HCT116 (cell line): Measurements from ENCODE around the gene XPNPEP2.

Source experiments
- ATF3 ChIP-seq: IDR thresholded peaks from 2 replicates; pipeline ENCODE4 v1.6.1; 2012
- CEBPB ChIP-seq: IDR thresholded peaks from 2 replicates; pipeline ENCODE4 v1.6.1; 2012; ENCODE audit warnings: low read depth
- CTCF ChIP-seq, 3 experiments: fragments of 200-600 bp in 1 of 3; sonication (generic) in 1 of 3; IDR thresholded peaks in 2 of 3; conservative IDR thresholded peaks in 1 of 3; 2 replicates each; pipeline ENCODE4 v1.5.1; 2012 to 2017; ENCODE audit warnings: low read depth in 2 of 3, low read length in 2 of 3, antibody characterized with exemption in 1 of 3, borderline replicate concordance in 1 of 3, control low read depth in 1 of 3, mild to moderate bottlenecking in 1 of 3, mixed read lengths in 1 of 3, mixed run types in 1 of 3, moderate library complexity in 1 of 3; ENCODE audit not compliant: insufficient read depth in 1 of 3
- ELF1 ChIP-seq: IDR thresholded peaks from 2 replicates; pipeline ENCODE4 v1.6.1; 2012; ENCODE audit warnings: low read depth, borderline replicate concordance
- EZH2 ChIP-seq: fragments of 200-600 bp; sonication (generic); IDR thresholded peaks from 2 replicates; pipeline ENCODE4 v1.6.1; 2017; ENCODE audit warnings: antibody characterized with exemption, mixed run types
- EZH2phosphoT487 ChIP-seq: fragments of 200-600 bp; IDR thresholded peaks from 2 replicates; pipeline ENCODE4 v1.6.1; 2018; ENCODE audit warnings: antibody characterized with exemption, borderline replicate concordance
- FOSL1 ChIP-seq: IDR thresholded peaks from 2 replicates; pipeline ENCODE4 v1.6.1; 2012; ENCODE audit warnings: low read depth
- JUND ChIP-seq: IDR thresholded peaks from 2 replicates; pipeline ENCODE4 v1.6.1; 2012
- MAX ChIP-seq: IDR thresholded peaks from 2 replicates; pipeline ENCODE4 v1.6.1; 2012
- POLR2A ChIP-seq: IDR thresholded peaks from 2 replicates; pipeline ENCODE4 v1.7.0; 2011; ENCODE audit warnings: borderline replicate concordance; ENCODE audit not compliant: insufficient read depth, insufficient read length; ENCODE audit errors: extremely low read depth
- POLR2AphosphoS5 ChIP-seq: IDR thresholded peaks from 2 replicates; pipeline ENCODE4 v1.6.1; 2011; ENCODE audit warnings: mild to moderate bottlenecking, low read depth, low read length, moderate library complexity
- SIN3A ChIP-seq: IDR thresholded peaks from 2 replicates; pipeline ENCODE4 v1.6.1; 2012; ENCODE audit warnings: low read depth
- ZBTB33 ChIP-seq: IDR thresholded peaks from 2 replicates; pipeline ENCODE4 v1.6.1; 2011; ENCODE audit warnings: mild to moderate bottlenecking, low read length, moderate library complexity; ENCODE audit not compliant: insufficient replicate concordance; ENCODE audit errors: extremely low read depth
- ZNF274 ChIP-seq: fragments of 200-500 bp; sonication (Bioruptor generic); IDR thresholded peaks from 2 replicates; pipeline ENCODE4 v1.6.1; 2014; ENCODE audit warnings: mild to moderate bottlenecking, low read depth, low read length, inconsistent platforms

GRCh38 chrX:129768586-129769466 is 30.0 kb downstream of the XPNPEP2 start:
- TF ChIP-seq FOSL1 (no peak), CEBPB (no peak), POLR2AphosphoS5 (no peak), JUND (no peak), POLR2A (no peak), CTCF (IDR thresholded peaks at IDR 0.05 in 2 of 3, conservative IDR thresholded peaks at IDR 0.05 in 1 of 3; ENCODE audit: borderline replicate concordance in 1 of 3, insufficient read depth in 1 of 3, low read depth in 2 of 3, low read length in 2 of 3) (no peak), SIN3A (no peak), EZH2phosphoT487 (no peak), ATF3 (no peak), MAX (no peak), ZNF274 (no peak), ZBTB33 (no peak), EZH2 (no peak), ELF1 (no peak)
